ENCODE measurements around the gene USP40.

GRCh38 chr2:233603520-233603919 is 36.9 kb upstream of the USP40 start:
- TF ChIP-seq POLR2A (IDR thresholded peaks at IDR 0.05; ENCODE audit: borderline replicate concordance, extremely low read depth, insufficient read depth, insufficient read length) = no peak
- TF ChIP-seq, protein P1, sequence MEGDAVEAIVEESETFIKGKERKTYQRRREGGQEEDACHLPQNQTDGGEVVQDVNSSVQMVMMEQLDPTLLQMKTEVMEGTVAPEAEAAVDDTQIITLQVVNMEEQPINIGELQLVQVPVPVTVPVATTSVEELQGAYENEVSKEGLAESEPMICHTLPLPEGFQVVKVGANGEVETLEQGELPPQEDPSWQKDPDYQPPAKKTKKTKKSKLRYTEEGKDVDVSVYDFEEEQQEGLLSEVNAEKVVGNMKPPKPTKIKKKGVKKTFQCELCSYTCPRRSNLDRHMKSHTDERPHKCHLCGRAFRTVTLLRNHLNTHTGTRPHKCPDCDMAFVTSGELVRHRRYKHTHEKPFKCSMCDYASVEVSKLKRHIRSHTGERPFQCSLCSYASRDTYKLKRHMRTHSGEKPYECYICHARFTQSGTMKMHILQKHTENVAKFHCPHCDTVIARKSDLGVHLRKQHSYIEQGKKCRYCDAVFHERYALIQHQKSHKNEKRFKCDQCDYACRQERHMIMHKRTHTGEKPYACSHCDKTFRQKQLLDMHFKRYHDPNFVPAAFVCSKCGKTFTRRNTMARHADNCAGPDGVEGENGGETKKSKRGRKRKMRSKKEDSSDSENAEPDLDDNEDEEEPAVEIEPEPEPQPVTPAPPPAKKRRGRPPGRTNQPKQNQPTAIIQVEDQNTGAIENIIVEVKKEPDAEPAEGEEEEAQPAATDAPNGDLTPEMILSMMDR (IDR thresholded peaks at IDR 0.05 in 2 of 3, conservative IDR thresholded peaks at IDR 0.05 in 1 of 3; ENCODE audit: borderline replicate concordance in 1 of 3, insufficient read depth in 1 of 3, low read depth in 2 of 3, low read length in 2 of 3) = no peak
- TF ChIP-seq CEBPB (IDR thresholded peaks at IDR 0.05; ENCODE audit: low read depth) = no peak
- no peak for TF ChIP-seq EZH2 (IDR thresholded peaks at IDR 0.05)
- TF ChIP-seq, protein P2, sequence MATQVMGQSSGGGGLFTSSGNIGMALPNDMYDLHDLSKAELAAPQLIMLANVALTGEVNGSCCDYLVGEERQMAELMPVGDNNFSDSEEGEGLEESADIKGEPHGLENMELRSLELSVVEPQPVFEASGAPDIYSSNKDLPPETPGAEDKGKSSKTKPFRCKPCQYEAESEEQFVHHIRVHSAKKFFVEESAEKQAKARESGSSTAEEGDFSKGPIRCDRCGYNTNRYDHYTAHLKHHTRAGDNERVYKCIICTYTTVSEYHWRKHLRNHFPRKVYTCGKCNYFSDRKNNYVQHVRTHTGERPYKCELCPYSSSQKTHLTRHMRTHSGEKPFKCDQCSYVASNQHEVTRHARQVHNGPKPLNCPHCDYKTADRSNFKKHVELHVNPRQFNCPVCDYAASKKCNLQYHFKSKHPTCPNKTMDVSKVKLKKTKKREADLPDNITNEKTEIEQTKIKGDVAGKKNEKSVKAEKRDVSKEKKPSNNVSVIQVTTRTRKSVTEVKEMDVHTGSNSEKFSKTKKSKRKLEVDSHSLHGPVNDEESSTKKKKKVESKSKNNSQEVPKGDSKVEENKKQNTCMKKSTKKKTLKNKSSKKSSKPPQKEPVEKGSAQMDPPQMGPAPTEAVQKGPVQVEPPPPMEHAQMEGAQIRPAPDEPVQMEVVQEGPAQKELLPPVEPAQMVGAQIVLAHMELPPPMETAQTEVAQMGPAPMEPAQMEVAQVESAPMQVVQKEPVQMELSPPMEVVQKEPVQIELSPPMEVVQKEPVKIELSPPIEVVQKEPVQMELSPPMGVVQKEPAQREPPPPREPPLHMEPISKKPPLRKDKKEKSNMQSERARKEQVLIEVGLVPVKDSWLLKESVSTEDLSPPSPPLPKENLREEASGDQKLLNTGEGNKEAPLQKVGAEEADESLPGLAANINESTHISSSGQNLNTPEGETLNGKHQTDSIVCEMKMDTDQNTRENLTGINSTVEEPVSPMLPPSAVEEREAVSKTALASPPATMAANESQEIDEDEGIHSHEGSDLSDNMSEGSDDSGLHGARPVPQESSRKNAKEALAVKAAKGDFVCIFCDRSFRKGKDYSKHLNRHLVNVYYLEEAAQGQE (IDR thresholded peaks at IDR 0.05; ENCODE audit: low read depth) = no peak

Measured in HCT116 (cell line).